Measurements from ENCODE around the gene RAD51B.
"Not testable (repeated sequence)": the region's sequence is repeated elsewhere in the genome, so short reads cannot be mapped to it uniquely, and the experiment has no call there.

RAD51B gene

DNA sequence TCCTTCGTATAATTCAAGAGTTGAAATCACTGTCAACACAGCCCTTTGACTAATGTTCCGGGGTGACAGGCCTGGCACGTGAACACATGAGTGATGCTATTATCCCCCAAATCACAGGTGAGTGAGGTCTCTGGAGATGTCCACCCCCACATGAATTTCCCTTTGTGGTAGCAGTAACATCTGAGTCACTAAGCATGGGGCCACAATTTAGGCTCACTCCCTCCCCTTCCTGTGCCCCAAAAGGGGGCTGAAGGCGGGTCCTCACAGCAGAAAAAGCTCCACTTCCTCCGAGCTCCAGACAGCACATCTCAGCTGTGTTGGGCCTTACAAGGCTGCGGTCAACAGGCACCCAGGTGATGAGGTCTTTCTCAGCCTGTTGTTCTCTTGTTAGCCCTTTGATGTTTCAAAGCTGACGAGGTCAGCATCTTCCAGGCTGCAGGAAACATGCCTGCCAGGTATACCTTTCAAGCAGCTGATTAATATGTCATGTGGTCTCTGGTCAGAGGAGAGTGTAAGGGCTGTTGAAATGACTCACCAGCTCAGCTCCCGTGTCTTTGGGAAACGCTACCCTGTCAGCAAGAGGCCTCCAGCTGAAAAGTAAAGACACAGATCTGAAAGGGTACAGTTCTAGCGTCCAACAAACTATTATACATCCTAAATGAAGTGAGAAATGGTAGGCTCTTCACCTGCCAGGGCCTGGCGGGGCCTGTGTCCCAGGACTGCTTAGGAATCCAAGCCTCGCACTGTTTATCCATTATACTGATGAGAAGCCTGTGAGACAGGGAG lies 866.0 kb downstream of the RAD51B start:
- DNase-seq: no peak

DNA sequence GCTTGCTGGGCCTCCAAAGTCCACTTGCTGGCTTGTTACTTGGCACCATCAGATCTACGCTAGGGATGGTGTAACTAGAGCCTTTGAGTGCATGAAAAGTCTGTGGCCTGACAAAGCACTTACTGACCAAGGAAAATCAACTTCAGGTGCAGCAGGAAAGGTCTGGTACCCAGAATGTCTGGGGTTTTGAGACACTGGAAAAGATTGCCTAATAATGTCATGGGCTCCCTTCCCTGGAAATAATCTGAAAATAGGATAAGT lies 866.6 kb downstream of the RAD51B start:
- DNase-seq: no peak

DNA sequence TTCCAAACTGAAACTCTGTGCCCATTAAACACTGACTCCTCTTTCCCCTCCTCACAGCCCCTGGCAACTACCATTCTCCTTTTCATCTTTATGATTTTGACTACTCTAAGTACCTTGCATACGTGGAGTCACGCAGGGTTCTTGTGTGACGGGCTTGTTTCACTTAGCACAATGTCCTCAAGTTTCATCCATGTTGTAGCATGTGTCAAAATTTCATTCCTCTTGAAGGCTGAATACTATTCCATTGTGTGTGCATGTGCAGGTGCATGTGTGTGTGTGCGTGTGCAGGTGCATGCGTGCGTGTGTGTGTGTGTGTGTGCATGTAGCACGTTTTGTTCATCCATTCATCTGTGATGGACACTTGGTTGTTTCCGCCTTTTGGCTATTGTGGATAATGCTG lies 867.1 kb downstream of the RAD51B start:
- no peak for DNase-seq

DNA sequence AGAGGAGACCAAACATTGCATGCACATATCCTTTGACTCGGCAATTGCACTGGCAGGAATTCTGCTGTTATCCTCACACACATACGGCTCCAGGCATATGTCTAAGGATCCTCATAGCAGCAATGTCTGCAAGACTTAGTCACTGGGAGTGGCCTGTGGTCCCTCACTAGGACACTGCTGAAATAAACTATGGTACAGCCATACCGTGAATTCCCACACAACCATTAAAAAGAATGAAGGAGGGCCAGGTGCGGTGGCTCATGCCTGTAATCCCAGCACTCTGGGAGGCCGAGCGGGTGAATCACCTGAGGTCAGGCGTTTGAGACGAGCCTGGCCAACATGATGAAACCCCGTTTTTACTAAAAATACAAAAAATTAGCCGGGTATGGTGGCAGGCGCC lies 868.2 kb downstream of the RAD51B start:
- DNase-seq: no peak

DNA sequence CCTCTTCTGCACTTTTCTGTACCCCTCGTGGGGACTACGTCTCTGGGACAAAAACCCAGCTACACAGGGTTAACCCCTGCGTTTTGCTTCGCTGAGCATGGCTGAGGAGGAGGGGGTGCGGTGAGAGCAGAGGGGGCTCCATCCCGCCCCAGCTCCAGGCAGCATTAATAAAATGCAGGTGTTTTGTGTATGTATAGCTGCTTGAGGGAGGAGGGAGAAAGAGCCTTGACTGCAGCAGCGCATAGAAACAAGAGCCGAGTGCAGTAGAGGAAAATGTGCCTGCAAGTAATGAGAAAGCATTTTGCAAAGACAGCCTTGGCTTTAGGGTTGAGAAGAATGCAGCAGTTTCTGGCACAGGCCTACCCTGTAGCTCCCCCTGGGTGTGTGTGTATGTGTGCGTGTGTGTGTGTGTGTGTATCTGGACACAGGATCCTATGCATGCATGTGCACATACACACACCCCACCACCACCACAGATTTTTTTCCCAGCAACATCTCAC lies 869.3 kb downstream of the RAD51B start:
- DNase-seq: no peak

DNA sequence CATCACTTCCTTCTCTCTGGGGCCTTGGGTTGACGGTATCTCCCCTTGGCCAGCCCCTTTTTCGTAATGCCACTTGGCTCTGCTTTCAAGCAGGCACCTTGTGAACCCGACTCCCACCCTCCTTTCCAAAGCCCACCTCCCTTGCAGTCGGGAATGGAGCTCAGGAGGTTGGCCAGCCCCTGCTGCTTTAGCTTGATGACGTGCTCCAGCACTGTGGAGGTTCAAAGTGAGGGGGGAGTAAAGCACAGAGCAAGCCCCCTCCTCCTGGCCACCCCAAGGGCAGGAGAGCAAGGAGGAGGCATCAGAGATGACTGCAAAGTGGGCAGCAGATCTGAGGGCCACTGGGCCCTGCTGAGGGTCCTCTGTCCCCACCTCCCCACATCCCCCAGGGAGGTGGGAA lies 869.9 kb downstream of the RAD51B start:
- no peak for DNase-seq

DNA sequence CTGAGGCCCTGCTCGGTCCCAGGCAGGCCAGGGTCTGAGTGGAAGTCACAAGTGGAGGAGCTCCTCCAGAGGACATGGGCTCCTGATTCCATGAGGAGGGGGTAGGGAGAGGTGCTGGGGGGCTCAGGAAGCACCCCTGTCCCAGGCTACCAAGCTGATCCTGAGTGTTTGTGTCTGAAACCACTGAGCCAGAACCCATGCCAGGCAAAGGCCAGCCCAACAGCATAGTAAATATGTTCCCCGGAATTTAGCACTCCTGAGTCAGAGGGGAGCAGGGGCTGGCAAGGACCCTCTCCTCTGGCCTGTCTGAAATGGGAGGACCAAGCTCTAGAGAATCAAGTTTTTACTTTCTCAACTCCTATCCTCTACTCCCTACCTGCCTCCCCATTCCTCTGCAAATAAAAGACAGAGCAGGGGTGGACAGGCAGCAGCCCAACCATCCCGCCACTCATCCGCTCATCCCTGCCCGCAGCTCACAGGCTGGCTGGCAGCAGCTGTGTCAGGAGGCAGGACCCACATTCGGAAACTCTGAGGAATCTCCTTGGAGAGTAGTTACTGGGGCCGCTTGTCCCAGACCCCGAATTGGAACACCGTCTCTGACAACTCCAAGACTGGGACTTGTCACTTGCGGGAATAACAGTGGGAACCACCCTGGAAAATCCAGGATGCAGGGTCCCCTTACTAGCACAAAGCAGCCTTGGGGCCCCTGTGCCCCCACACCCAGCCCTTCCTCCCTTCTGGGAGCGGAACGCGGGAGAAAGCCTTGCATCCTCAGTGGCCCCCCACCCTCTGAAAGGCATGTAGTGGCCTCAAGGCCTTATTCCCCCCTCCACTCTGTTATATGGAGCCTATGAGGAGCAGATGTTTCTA lies 870.7 kb downstream of the RAD51B start:
- DNase-seq: no peak

DNA sequence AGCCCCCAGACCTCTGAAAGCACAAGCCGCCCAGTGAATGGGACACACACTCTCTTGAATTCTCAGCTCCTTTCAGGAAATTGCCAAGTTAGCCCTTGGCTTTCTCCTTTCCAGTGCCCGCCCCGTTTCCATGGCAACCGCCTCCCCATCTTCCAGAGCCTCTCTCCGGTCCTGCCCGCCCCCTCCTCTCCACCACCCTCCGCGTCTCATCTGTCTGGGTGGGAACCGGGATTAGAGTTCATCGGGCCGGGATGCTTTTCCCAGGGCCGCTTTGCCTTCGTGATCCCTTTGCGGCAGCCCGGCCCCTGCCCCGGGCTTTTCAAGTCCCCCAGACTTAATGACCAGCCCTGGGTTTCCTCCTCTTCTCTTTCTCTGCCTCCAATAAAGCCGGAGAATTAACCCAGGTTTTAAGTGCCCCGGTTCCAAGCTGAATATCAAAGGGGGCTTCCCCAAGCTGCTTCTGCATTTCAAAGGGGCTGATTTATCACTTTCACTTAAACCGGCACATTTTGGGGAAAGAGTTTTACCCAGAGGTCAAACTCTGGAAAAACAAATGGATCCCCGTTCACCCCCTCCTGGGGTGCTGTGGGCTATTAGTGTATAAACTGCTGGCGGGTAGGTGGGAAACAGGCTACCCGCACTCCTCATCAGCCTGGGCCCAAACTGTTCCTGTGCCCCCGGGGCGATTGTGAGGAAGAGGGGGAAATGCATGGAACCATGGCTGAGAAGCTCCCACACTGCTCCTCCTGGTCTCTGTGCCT lies 871.6 kb downstream of the RAD51B start:
- no peak for DNase-seq

DNA sequence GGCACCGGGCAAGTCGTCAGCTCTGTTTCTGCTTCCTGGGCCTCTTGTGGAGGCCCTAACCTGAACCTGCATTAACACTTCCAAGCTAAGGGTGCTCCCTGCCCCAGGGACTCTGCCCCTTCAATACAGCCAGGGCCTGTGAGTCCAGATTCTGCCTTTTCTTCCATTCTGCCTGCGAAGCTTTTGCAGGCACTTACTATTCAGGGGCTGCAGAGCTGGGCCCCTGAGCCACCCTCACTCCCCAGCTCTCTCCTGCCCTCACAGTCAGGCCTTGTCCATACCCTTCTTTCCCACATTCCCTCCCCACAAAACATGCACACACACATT lies 872.2 kb downstream of the RAD51B start:
- no peak for DNase-seq

DNA sequence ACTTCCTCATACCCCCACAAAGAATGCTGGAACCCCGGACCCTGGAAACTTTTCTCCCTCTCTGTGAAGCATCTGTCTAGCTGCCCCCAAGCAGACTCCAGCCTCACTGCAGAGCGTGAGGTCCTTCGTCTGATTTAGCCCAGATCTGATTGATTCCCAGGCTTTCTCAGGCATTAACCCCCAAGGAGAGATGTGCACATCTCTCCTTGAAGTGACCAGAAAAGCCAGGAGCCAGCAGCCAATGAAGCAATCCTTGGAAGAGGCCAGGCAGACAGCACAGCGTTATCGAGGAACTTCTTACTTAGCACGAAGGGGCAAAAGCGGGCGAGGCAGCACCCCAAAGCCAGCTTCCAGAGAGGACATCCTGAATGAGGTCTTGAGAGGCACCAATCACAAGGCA lies 872.6 kb downstream of the RAD51B start:
- DNase-seq: no peak

DNA sequence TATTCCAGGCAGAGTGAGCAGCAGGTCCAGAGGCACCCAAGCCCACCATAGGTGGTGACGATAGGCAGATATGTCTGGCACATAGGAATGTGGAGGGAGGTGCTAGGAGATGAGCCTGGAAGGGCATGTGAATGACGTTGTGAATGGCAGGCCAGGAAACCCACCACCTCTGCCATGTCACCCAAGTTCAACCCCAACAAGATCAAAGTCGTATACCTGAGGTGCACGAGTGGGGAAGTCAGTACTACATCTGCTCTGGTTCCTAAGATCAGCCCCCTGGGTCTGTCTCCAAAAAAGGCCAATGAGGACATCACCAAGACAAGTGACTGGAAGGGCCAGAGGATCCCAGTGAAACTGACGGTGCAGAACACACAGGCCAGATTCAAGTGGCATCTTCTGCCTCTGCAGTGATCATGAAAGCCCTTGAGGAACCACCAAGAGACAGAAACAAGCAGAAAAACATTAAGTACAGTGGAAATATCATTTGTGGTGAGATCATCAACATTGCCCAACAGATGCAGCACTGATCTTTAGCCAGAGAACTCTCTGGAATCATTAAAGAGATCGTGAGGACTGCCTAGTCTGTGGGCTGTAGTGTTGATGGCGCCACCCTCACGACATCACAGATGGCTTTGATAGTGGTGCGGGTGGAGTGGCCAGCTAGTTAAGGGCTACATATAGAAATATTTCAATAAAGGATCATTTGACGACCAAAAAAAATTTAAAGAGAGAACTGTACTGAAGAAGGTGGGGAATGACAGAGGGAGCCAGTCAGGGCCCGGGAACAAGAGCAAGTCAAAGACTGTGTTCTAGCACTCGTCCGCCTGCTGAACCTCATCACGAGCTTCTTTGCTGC lies 873.6 kb downstream of the RAD51B start:
- no peak for DNase-seq

DNA sequence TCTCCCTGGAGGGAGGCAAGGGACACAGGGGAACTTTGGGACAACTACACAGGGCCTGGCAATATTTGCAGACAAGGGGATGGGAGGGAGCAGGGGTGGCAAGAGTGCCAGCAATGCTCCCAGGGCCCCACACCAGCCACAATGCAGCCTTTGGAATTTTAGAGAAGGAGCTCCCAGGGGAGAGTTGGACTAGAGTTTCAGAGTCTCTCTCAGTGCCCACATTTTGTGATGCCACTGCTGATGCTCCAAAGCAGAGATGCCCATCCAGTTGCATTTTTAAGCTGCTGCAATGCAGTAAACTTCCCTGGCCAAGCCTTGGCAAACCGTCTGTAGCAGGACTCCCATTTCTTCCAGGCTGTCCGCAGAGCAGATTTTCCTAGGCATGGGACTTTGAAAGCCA lies 874.3 kb downstream of the RAD51B start:
- no peak for DNase-seq

DNA sequence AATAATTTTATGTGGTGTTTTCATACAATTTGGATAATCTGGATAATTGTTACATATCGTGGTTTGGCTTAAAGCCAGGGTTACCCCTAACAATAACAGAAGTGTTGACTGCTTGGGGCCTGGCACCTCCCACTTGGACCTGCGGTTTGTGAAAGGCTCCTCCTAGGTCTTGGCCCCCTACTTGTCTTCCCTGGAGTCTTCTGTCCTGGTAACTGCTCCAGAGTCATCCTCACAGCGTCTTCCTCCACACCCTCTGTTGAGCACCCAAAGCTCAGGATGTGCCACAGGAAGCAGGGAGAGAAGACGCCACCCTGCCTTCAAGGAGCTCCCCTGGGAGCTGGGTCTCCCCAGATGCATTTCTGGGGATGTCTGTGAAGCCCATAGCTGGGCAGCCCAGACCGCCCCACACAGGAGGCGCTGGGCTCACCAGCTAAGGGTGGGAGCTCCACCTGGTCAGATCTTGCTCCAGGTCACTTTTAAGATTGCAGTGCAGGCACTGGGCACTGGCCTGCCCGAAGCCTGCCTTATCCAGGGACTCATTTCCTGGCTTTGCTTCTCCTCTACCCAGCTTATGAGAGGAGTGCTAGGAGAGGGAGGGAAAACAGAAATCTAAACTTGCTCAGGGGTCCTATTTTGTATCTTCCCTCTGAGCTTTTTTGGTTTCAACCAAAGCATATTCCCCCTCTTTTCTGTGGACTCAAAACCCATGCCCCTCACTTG lies 875.1 kb downstream of the RAD51B start:
- DNase-seq: no peak

DNA sequence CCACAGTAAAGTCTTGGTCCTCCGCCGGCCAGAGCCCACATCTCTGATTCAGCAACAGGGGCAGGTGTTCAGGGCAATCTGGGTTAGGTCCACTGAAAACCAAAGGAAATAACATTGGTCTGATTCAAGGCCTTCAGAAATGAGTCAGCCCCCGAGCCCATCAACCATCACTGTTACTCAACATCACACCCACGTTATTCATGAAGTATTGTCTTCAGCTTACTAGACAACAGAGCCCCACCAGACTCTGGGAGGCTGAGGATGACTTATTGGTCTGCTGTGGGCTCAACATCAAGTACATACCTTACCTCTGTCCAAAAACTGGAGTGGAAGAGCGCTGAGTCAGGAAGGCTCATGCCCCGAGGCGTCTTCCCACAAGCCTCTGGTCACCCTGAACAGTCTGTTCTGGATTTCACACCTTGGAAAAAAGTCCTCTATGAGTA lies 875.8 kb downstream of the RAD51B start:
- DNase-seq: no peak

DNA sequence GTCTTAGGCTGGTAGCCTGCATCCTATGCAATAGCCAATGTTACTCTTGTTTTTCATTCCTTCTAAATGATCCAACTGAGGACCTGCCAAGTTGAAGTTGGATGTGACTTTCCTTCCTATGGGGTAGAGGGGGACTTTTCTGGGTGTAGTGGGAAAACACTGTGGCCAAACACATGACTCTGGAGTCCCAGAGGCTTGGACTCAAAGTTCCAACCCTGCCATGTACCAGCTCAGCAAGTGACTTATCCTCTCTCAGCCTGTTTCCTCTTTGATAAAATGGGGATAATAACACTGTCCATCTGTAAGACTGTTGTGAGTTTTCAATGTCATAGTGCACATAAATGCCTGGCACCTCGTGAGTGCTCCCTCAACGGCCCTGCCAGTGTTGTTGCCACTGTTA lies 876.3 kb downstream of the RAD51B start:
- no peak for DNase-seq

DNA sequence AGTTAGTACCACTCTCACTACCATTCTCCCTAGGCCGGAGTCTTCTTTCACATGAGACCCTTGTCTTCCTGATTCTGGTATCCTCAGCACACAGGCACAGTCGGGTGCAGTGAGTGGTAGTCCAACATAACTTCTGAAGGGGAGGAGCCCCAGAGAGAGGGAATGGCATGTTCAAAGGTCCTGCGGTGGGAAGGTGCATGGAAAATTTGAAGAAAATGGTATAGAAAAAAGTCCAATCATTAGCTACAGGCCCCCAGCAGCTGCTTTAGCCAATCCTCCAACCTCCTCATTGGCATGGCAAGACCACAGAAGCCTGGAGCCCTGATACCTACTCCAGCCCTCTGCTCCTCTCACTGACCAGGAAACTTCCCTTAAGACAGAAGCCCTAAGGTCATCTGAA lies 876.7 kb downstream of the RAD51B start:
- no peak for DNase-seq

DNA sequence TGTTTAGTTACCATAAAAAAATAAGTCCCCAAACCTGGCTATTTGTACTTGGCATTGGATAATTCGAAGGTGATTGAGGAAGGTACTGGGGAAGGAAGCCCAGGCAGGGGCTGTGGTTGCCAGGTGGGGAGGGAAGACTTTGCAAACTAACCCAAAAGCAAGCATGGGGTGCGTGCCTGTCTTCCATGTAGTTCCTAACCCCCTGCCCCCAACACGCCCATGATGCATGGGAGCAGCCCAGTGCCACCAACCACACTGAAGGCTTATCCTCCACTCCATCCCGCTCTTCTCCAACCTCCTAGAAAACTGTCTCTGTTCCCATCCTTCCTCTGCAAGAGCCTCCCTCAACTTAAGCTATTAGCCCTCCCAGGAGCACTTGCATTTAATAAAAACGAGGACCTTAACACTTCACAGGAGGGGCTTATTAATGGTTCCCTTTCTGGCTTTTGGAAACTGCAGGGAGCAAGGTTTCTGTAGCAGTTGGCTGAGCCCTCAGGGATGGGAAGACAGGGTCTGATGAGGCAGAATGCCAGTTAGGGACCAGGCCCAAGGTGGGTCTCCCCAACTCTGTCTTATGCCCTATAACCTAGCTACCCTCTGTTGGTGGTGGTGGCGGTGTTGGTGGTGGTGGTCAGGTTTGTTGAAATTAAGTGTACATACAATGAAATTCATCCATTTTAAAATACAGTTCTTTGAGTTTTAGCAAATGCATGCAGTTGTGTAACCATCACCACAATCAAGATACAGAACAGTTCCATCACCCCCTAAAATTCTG lies 877.3 kb downstream of the RAD51B start:
- DNase-seq: no peak

DNA sequence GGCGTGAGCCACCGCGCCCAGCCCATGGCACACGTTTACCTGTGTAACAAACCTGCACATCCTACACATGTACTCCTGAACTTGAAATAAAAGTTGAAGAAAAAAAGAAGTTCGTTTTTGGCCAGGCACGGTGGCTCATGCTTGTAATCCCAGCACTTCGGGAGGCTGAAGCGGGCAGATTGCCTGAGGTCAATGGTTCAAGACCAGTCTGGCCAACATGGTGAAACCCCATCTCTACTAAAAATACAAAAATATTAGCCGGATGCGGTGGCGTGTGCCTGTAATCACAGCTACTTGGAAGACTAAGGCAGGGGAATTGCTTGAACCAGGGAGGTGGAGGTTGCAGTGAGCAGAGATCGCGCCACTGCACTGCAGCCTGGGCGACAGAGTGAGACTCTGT lies 879.2 kb downstream of the RAD51B start:
- DNase-seq: not testable (repeated sequence)

DNA sequence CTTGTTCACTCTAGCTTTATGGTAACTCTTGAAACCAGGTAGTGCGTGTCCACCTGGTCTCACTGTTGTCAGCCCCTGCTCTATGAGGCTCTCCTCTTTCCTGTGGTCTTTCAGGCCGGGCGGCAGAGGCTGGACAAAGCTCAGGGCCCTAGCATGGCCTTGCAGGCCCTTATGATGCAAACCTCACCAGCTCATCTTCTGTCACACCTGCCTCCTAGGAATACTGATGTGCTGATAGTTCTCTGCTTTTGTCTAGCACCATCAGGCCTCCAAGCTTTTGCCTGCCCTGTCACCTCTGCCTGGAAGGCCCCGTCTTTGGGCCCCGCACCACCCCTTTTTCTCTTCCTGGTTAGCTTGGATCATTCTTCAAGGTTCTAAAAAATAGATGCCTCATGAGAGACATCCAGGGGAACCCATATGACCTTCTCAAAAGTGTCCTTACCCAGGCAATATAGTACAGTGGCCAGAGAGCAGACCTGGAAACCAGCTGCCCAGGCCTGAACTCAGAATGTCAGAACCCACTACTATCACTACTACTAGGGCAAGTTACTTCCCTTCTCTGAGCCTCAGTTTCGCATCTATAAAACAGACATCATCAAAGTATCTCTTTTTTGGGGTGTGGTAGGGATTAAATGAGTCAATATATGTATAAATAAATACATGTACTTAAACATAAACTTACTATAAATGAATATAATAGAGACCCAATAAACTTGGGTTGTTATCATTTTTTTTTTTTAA lies 881.6 kb downstream of the RAD51B start:
- no peak for DNase-seq

DNA sequence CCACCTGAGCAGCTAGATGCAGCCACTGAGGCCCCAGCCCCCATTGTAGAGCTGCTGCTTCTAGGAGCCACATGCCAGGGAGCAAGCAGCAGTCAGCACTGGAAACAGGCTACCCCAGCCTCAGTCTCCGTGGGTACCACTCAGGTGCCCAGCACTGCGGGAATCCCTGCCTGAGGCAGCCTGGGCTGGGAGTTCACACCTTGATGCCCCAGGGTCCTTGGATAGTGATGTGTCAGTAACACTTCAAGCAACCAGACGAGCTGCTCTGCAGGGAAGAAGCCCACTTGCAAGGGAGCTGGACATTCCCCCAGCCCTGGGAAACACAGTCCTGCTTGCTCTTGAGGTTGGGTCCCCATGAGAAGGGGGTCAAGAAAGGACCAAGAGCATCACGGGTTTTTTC lies 882.6 kb downstream of the RAD51B start:
- no peak for DNase-seq

DNA sequence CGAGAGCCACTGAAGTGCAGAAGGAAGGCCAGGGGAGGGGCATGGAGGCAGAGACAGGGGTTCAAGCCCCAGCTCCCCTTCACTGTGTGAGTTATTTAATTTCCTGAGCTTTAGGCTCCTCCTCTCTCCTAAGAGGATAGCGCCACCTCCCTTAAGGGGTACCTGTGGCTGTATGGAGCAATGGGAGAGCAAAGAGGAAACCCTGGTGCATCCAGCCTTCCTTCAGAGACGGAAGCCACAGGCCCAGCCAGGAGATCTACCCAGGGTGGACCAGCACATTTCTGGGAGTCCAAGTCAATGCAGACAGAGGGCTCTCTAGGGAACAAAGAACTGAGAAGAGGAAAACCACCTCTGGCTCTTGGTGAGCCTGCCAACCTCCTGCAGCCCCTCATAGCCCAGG lies 883.0 kb downstream of the RAD51B start:
- no peak for DNase-seq

Measured in NCI-H1092 treated with DMSO at 0.1 percent for 48 hours (cell line).